GM12878 (cell line): ENCODE data around the gene CARD14. TPM values are rescaled to one million over a fixed set of nuclear protein-coding genes. Genes with fewer than 3 reads are reported as not detected.
A peak's percentile ranks its signal among the peaks of the same experiment; 100 is the strongest.

ENCODE experiments used
- ATAC-seq: fragments of 200-7000 bp; cut with Tn5 transposase; 3 replicates; pipeline ENCODE4 v1.9.1; 2020; ENCODE audit warnings: mild to moderate bottlenecking, moderate library complexity
- BruUV-seq: library from RNA; stranded (reverse); fragments of 400-500 nt; replicated peaks from 2 replicates; lab custom pipeline; 2021; lab: Mats Ljungman, UMichigan
- CTCF ChIA-PET: fragments of 300-600 bp; sonication (Branson Sonifier 250); formaldehyde crosslinking; extraction: SDS; loops from one replicate; lab custom pipeline; 2021; ENCODE audit warnings: inconsistent platforms; lab: Yijun Ruan, JAX
- POLR2A ChIA-PET: fragments of 350-600 bp; formaldehyde crosslinking; extraction: SDS; loops from one replicate; lab custom pipeline; 2021; ENCODE audit warnings: inconsistent platforms; lab: Charles Lee
- RAD21 ChIA-PET: fragments of 300-600 bp; sonication (Branson Sonifier 250); formaldehyde crosslinking; loops from one replicate; lab custom pipeline; 2023; ENCODE audit warnings: antibody characterized with exemption; ENCODE audit not compliant: unreplicated experiment; lab: Charles Lee
- SMC1A ChIA-PET: fragments of 300-600 bp; sonication (Branson Sonifier 250); formaldehyde crosslinking; loops from one replicate; lab custom pipeline; 2023; ENCODE audit not compliant: unreplicated experiment, uncharacterized antibody; lab: Charles Lee
- DNase-seq: peaks from one replicate; pipeline ENCODE4 v3.0.0-alpha.2; 2011; ENCODE audit warnings: low read depth, low spot score
- FAIRE-seq: peaks from 3 replicates; lab custom pipeline; 2011; peaks lifted over from hg19 to GRCh38; lab: Jason Lieb, UNC
- H2AFZ ChIP-seq: 2 replicates; pipeline ENCODE4 v1.6.0; 2011; ENCODE audit warnings: low read depth, low read length, control low read depth; ENCODE audit not compliant: control insufficient read depth
- H3K27ac ChIP-seq: 2 replicates; pipeline ENCODE4 v1.5.1; 2011; ENCODE audit warnings: control low read depth; ENCODE audit not compliant: control insufficient read depth, insufficient read depth
- H3K27me3 ChIP-seq, 2 experiments: replicated peaks in 1 of 2; 2 replicates each; pipeline versions ENCODE4 v1.6.0 to v1.6.1; 2011; ENCODE audit warnings: low read length in 1 of 2; ENCODE audit not compliant: control insufficient read depth in 2 of 2, insufficient read depth in 2 of 2
- H3K36me3 ChIP-seq, 2 experiments: 2 replicates each; pipeline ENCODE4 v1.5.1; 2011; ENCODE audit warnings: low read length in 1 of 2; ENCODE audit not compliant: control insufficient read depth in 2 of 2, insufficient read depth in 2 of 2
- H3K4me1 ChIP-seq: 2 replicates; pipeline ENCODE4 v1.6.1; 2011; ENCODE audit warnings: mild to moderate bottlenecking, low read length, moderate library complexity, mixed read lengths; ENCODE audit not compliant: control insufficient read depth, insufficient read depth
- H3K4me2 ChIP-seq: 2 replicates; pipeline ENCODE4 v1.6.0; 2011; ENCODE audit warnings: control low read depth; ENCODE audit not compliant: control insufficient read depth, insufficient read depth
- H3K4me3 ChIP-seq: fragments of 200-600 bp; sonication (generic); 2 replicates; pipeline ENCODE4 v1.5.1; 2016
- H3K79me2 ChIP-seq: 2 replicates; pipeline ENCODE4 v1.6.0; 2011; ENCODE audit warnings: low read length; ENCODE audit not compliant: control insufficient read depth, insufficient read depth
- H3K9ac ChIP-seq: 2 replicates; pipeline ENCODE4 v1.8.0; 2011; ENCODE audit warnings: low read length, control low read depth, mixed read lengths; ENCODE audit not compliant: control insufficient read depth, insufficient read depth
- H3K9me3 ChIP-seq: replicated peaks from 3 replicates; pipeline ENCODE4 v1.5.1; 2011; ENCODE audit warnings: mild to moderate bottlenecking, low read length; ENCODE audit not compliant: control insufficient read depth, insufficient read depth
- H4K20me1 ChIP-seq: 2 replicates; pipeline ENCODE4 v1.6.0; 2011; ENCODE audit not compliant: control insufficient read depth, insufficient read depth
- CBFB ChIP-seq: IDR thresholded peaks from 2 replicates; pipeline ENCODE4 v1.6.1; 2016; ENCODE audit warnings: antibody characterized with exemption, low read depth
- ESRRA ChIP-seq: IDR thresholded peaks from 2 replicates; pipeline ENCODE4 v1.6.1; 2012; ENCODE audit warnings: mild to moderate bottlenecking, low read length, improper control_type of control experiment
- FOS ChIP-seq: IDR thresholded peaks from 3 replicates; pipeline ENCODE4 v1.6.1; 2011; ENCODE audit warnings: borderline replicate concordance; ENCODE audit not compliant: insufficient read length; ENCODE audit errors: extremely low read depth
- FOXM1 ChIP-seq: IDR thresholded peaks from 2 replicates; pipeline ENCODE4 v1.6.1; 2012; ENCODE audit warnings: low read depth, mild to moderate bottlenecking, inconsistent platforms, low read length, moderate library complexity
- HDGF ChIP-seq: fragments of 450-650 bp; IDR thresholded peaks from 2 replicates; pipeline ENCODE4 v1.6.1; 2016; ENCODE audit warnings: antibody characterized with exemption
- KLF5 ChIP-seq: fragments of 450-650 bp; IDR thresholded peaks from 2 replicates; pipeline ENCODE4 v1.6.1; 2014; ENCODE audit warnings: mild to moderate bottlenecking; ENCODE audit not compliant: partially characterized antibody
- MTA2 ChIP-seq: fragments of 450-650 bp; IDR thresholded peaks from 2 replicates; pipeline ENCODE4 v1.6.1; 2016; ENCODE audit warnings: low read depth, mild to moderate bottlenecking, moderate library complexity
- NFXL1 ChIP-seq: fragments of 450-650 bp; IDR thresholded peaks from 2 replicates; pipeline ENCODE4 v1.6.1; 2017; ENCODE audit warnings: antibody characterized with exemption, mild to moderate bottlenecking, borderline replicate concordance
- PKNOX1 ChIP-seq: fragments of 450-650 bp; IDR thresholded peaks from 2 replicates; pipeline ENCODE4 v1.6.1; 2016; ENCODE audit warnings: mild to moderate bottlenecking
- PML ChIP-seq: IDR thresholded peaks from 2 replicates; pipeline ENCODE4 v1.6.1; 2012; ENCODE audit warnings: low read length, inconsistent platforms
- RAD21 ChIP-seq: IDR thresholded peaks from 2 replicates; pipeline ENCODE4 v1.6.1; 2011; ENCODE audit warnings: mild to moderate bottlenecking, low read depth, low read length, moderate library complexity; ENCODE audit not compliant: insufficient read depth
- RUNX3 ChIP-seq: IDR thresholded peaks from 2 replicates; pipeline ENCODE4 v1.6.1; 2012; ENCODE audit warnings: low read length, inconsistent platforms
- YY1 ChIP-seq: IDR thresholded peaks from 2 replicates; pipeline ENCODE4 v1.6.1; 2011; ENCODE audit warnings: low read depth, mild to moderate bottlenecking, low read length
- ZNF274 ChIP-seq: IDR thresholded peaks from one replicate; pipeline ENCODE4 v1.8.0; 2011; ENCODE audit not compliant: insufficient read length, insufficient read depth
- WGBS: methylation state at CpG from one replicate; pipeline ENCODE4 v1.1.6; 2016; ENCODE audit warnings: low lambda C conversion rate; ENCODE audit not compliant: insufficient replicate concordance, insufficient coverage; ENCODE audit errors: missing lambda C conversion rate; 5-methylcytosine and 5-hydroxymethylcytosine counted together
- in situ Hi-C: fragments of 300-500 bp; cut with MboI; formaldehyde crosslinking; loops from 9 replicates; pipeline ENCODE4 v1.14.3; 2018; ENCODE audit warnings: mixed read lengths
- intact Hi-C: fragments of 100-400 bp; cut with micrococcal nuclease; formaldehyde crosslinking; loops from one replicate; pipeline ENCODE4 v1.14.2; 2022; ENCODE audit not compliant: unreplicated experiment
- polyA plus RNA-seq, 11 experiments: library from polyadenylated mRNA; depleted of rRNA in 4 of 11; unstranded in 6 of 11; stranded (reverse) in 5 of 11; fragments of >200 nt; fragmentation: Nextera tagmentation in 4 of 11; fragmentation: Illumina TruSeq in 1 of 11; extraction: Ambion mirVana in 4 of 11; extraction: Trizol in 1 of 11; gene quantifications; 1 replicate in 1 of 11; 2 replicates in 10 of 11; pipeline versions ENCODE4 v1.2.1 to v1.2.3, GENCODE V29; 2011 to 2016; ENCODE audit warnings: inconsistent platforms in 2 of 11, missing spikeins in 2 of 11, low read depth in 1 of 11
- total RNA-seq, 4 experiments: library from RNA; depleted of rRNA in 3 of 4; stranded (reverse); fragments of >200 nt in 3 of 4; fragmentation: Illumina TruSeq in 1 of 4; extraction: Trizol in 1 of 4; gene quantifications; 2 replicates each; pipeline versions ENCODE4 v1.2.1 to v1.2.3, GENCODE V29; 2013 to 2021
- TF ChIP-seq, protein P1 (sequence below): IDR thresholded peaks from 2 replicates; pipeline ENCODE4 v1.6.1; 2011; ENCODE audit warnings: borderline replicate concordance, low read depth, mild to moderate bottlenecking, moderate library complexity, mixed read lengths, low read length; ENCODE audit not compliant: insufficient read depth; ENCODE audit errors: extremely low read length

Gene CARD14
- total and polyA plus RNA-seq, 10 of the 15 experiments (the other 5 are each of a cell fraction or from before 2014, with no cell fraction given) = 0.08 to 0.15 TPM; not detected in 8

- Histone ChIP-seq H3K9ac (no peak overlapping the region), H3K27me3 (no peaks in the 10 kb centered on the region), H2AFZ (no peak overlapping the region), H3K4me3 (no peak overlapping the region), H4K20me1 (no peaks in the 10 kb centered on the region; the same call in 1 of the 2 replicates), H3K4me1 (peaks cover 4% of the 10 kb centered on the region), H3K27ac (no peak overlapping the region), H3K9me3 (no peaks in the 10 kb centered on the region), H3K79me2 (peaks cover 4% of the 10 kb centered on the region), H3K36me3 (peaks cover 0 to 2% of the 10 kb centered on the region in 2 experiments; a peak in 2 of 4 replicates), H3K4me2 (0 out of 2 replicates have a peak overlapping the region, but pooled peaks have one; percentile 90)
- WGBS = 85% methylated on average over 27 of the region's 29 CpGs
- in situ Hi-C loops (no loop called here), intact Hi-C loops (no loop called here)
- DNase-seq (no peak), ATAC-seq (no peak), FAIRE-seq (no peak)
- POLR2A ChIA-PET = no interaction called here
- RAD21 ChIA-PET = no interaction called here
- no TSS peak for BruUV-seq
- no peak for TF ChIP-seq MTA2
- TF ChIP-seq NFXL1 = no peak
- no peak for TF ChIP-seq FOXM1
- SMC1A ChIA-PET = interaction anchor here (1.0 kb wide), 1 partner anchor 10 kb away, joined by 3 read pairs; no protein-coding TSS in a partner anchor
- CTCF ChIA-PET = interaction anchor here (1.0 kb wide), 1 partner anchor 9 kb away, joined by 3 read pairs; no protein-coding TSS in a partner anchor
Observed at GRCh38 chr17:80221351-80222105, 51.7 kb downstream of the CARD14 start.

GRCh38 chr17:80222376-80223141 is 52.7 kb downstream of the CARD14 start:
- peaks cover 4% of the 10 kb centered on the region for H3K79me2 ChIP-seq
- H4K20me1 ChIP-seq = no peaks in the 10 kb centered on the region; the same call in 1 of the 2 replicates
- H3K36me3 ChIP-seq = no peaks in the 10 kb centered on the region
- H3K27ac ChIP-seq = no peak overlapping the region
- RAD21 ChIA-PET = no interaction called here
- H3K4me3 ChIP-seq = no peak overlapping the region
- H3K9me3 ChIP-seq = no peaks in the 10 kb centered on the region
- no peak overlapping the region for H3K4me2 ChIP-seq
- in situ Hi-C loops (no loop called here), intact Hi-C loops (no loop called here)
- CTCF ChIA-PET = interaction anchor here (1.0 kb wide), 1 partner anchor 8 kb away, joined by 3 read pairs; no protein-coding TSS in a partner anchor
- SMC1A ChIA-PET = interaction anchor here (1.0 kb wide), 1 partner anchor 9 kb away, joined by 3 read pairs; no protein-coding TSS in a partner anchor
- DNase-seq (no peak), ATAC-seq (no peak), FAIRE-seq (no peak)
- H2AFZ ChIP-seq = no peak overlapping the region
- no TSS peak for BruUV-seq
- POLR2A ChIA-PET = no interaction called here
- H3K4me1 ChIP-seq = peaks cover 4% of the 10 kb centered on the region
- H3K9ac ChIP-seq = no peak overlapping the region
- WGBS = 41% methylated on average over 18 of the region's 18 CpGs
- H3K27me3 ChIP-seq = no peaks in the 10 kb centered on the region
- no peak for TF ChIP-seq KLF5
- no peak for TF ChIP-seq PKNOX1
- no peak for TF ChIP-seq ESRRA
- TF ChIP-seq, protein P1, sequence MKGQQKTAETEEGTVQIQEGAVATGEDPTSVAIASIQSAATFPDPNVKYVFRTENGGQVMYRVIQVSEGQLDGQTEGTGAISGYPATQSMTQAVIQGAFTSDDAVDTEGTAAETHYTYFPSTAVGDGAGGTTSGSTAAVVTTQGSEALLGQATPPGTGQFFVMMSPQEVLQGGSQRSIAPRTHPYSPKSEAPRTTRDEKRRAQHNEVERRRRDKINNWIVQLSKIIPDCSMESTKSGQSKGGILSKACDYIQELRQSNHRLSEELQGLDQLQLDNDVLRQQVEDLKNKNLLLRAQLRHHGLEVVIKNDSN = no peak
- no peak for TF ChIP-seq YY1
- no peak for TF ChIP-seq HDGF
- no peak for TF ChIP-seq PML
- TF ChIP-seq ZNF274 = no peak
- TF ChIP-seq CBFB = no peak
- TF ChIP-seq RAD21 = no peak
- TF ChIP-seq RUNX3 = no peak
- no peak for TF ChIP-seq FOS
- TF ChIP-seq NFXL1 = no peak
